OCI-LY1 (cell line): Measurements from ENCODE around the gene PARD3.

Experiments
- H2AFZ ChIP-seq: fragments of 200-600 bp; sonication (generic), shearing (Covaris generic); 2 replicates; pipeline ENCODE4 v1.6.0; 2014; ENCODE audit warnings: antibody characterized with exemption, mild to moderate bottlenecking, low read length
- H3F3A ChIP-seq: fragments of 200-600 bp; sonication (generic), shearing (Covaris generic); 2 replicates; pipeline ENCODE4 v1.6.0; 2014; ENCODE audit warnings: mild to moderate bottlenecking, antibody characterized with exemption, low read length, moderate library complexity; ENCODE audit not compliant: insufficient read depth
- H3K27ac ChIP-seq: fragments of 200-600 bp; sonication (generic); 2 replicates; pipeline ENCODE4 v1.5.1; 2014; ENCODE audit warnings: low read length, mixed run types, mild to moderate bottlenecking, low read depth; ENCODE audit not compliant: poor library complexity, severe bottlenecking
- H3K27me3 ChIP-seq: fragments of 200-600 bp; sonication (generic); 2 replicates; pipeline ENCODE4 v1.6.0; 2014; ENCODE audit warnings: antibody characterized with exemption, mild to moderate bottlenecking, low read length, moderate library complexity; ENCODE audit not compliant: insufficient read depth
- H3K36me3 ChIP-seq: fragments of 200-600 bp; sonication (generic); 2 replicates; pipeline ENCODE4 v1.6.1; 2014; ENCODE audit warnings: mild to moderate bottlenecking, antibody characterized with exemption, low read length, moderate library complexity, mixed read lengths; ENCODE audit not compliant: insufficient read depth
- H3K4me1 ChIP-seq: fragments of 200-600 bp; sonication (generic); 2 replicates; pipeline ENCODE4 v1.5.1; 2014; ENCODE audit warnings: mild to moderate bottlenecking, low read length, moderate library complexity; ENCODE audit not compliant: insufficient read depth, severe bottlenecking
- H3K4me2 ChIP-seq: fragments of 200-600 bp; sonication (generic), shearing (Covaris generic); 2 replicates; pipeline ENCODE4 v1.6.1; 2014; ENCODE audit warnings: low read length
- H3K4me3 ChIP-seq: fragments of 200-600 bp; sonication (generic); 2 replicates; pipeline ENCODE4 v1.5.1; 2014; ENCODE audit warnings: low read length, low read depth, mild to moderate bottlenecking, mixed read lengths; ENCODE audit not compliant: poor library complexity, severe bottlenecking
- H3K79me2 ChIP-seq: fragments of 200-600 bp; shearing (Covaris generic); 2 replicates; pipeline ENCODE4 v1.6.1; 2016; ENCODE audit warnings: mixed run types, low read length, mixed read lengths; ENCODE audit not compliant: insufficient read depth
- H3K9ac ChIP-seq: fragments of 200-600 bp; sonication (generic), shearing (Covaris generic); 2 replicates; pipeline ENCODE4 v1.6.1; 2014; ENCODE audit warnings: mild to moderate bottlenecking, low read length, mixed read lengths
- H3K9me2 ChIP-seq: fragments of 200-600 bp; sonication (generic), shearing (Covaris generic); 2 replicates; pipeline ENCODE4 v1.6.1; 2014; ENCODE audit warnings: low read depth, mild to moderate bottlenecking, low read length, mixed read lengths
- H3K9me3 ChIP-seq: fragments of 200-600 bp; shearing (Covaris generic); 2 replicates; pipeline ENCODE4 v1.6.1; 2014; ENCODE audit warnings: low read length, mixed read lengths
- H4K20me1 ChIP-seq: fragments of 200-600 bp; sonication (generic), shearing (Covaris generic); 2 replicates; pipeline ENCODE4 v1.6.0; 2016; ENCODE audit warnings: mild to moderate bottlenecking, low read length; ENCODE audit not compliant: insufficient read depth
- CTCF ChIP-seq: fragments of 200-600 bp; sonication (generic), shearing (Covaris generic); IDR thresholded peaks from 2 replicates; pipeline ENCODE4 v1.5.1; 2017; ENCODE audit warnings: mild to moderate bottlenecking, antibody characterized with exemption, low read length, moderate library complexity, mixed read lengths
- EZH2 ChIP-seq: fragments of 200-600 bp; sonication (generic), shearing (Covaris generic); IDR thresholded peaks from 2 replicates; pipeline ENCODE4 v1.8.0; 2017; ENCODE audit warnings: borderline replicate concordance, mixed run types, mild to moderate bottlenecking, antibody characterized with exemption, low read length, moderate library complexity, mixed read lengths

PARD3 gene

GRCh38 chr10:34087095-34087418 lies 728.0 kb downstream of the PARD3 start:
- Histone ChIP-seq H3K9me2 (no peaks in the 10 kb centered on the region), H3K27me3 (no peaks in the 10 kb centered on the region), H3K79me2 (no peaks in the 10 kb centered on the region), H3F3A (no peaks in the 10 kb centered on the region), H3K9me3 (no peaks in the 10 kb centered on the region), H4K20me1 (no peaks in the 10 kb centered on the region), H3K4me1 (no peaks in the 10 kb centered on the region), H3K27ac (no peak overlapping the region), H3K9ac (no peak overlapping the region), H3K4me3 (no peak overlapping the region), H2AFZ (no peak overlapping the region), H3K4me2 (no peak overlapping the region), H3K36me3 (no peaks in the 10 kb centered on the region)
- no peak for TF ChIP-seq EZH2
- TF ChIP-seq CTCF, result no peak

GRCh38 chr10:34083567-34083966 lies 731.5 kb downstream of the PARD3 start:
- Histone ChIP-seq H3K79me2 (no peaks in the 10 kb centered on the region), H3K27me3 (no peaks in the 10 kb centered on the region), H3K9ac (no peak overlapping the region), H3K27ac (no peak overlapping the region), H3F3A (no peaks in the 10 kb centered on the region), H3K9me2 (no peaks in the 10 kb centered on the region), H3K4me2 (no peak overlapping the region), H3K4me1 (no peaks in the 10 kb centered on the region), H3K9me3 (no peaks in the 10 kb centered on the region), H2AFZ (no peak overlapping the region), H4K20me1 (no peaks in the 10 kb centered on the region), H3K36me3 (no peaks in the 10 kb centered on the region), H3K4me3 (no peak overlapping the region)
- TF ChIP-seq EZH2, result no peak
- no peak for TF ChIP-seq CTCF

GRCh38 chr10:34081948-34082347 lies 733.1 kb downstream of the PARD3 start:
- no peaks in the 10 kb centered on the region for H3K9me2 ChIP-seq
- no peaks in the 10 kb centered on the region for H4K20me1 ChIP-seq
- H3K79me2 ChIP-seq, result no peaks in the 10 kb centered on the region
- no peaks in the 10 kb centered on the region for H3F3A ChIP-seq
- H3K27ac ChIP-seq, result no peak overlapping the region
- no peaks in the 10 kb centered on the region for H3K9me3 ChIP-seq
- TF ChIP-seq EZH2 (no peak), CTCF (no peak)
- H3K9ac ChIP-seq, result no peak overlapping the region
- no peak overlapping the region for H2AFZ ChIP-seq
- no peaks in the 10 kb centered on the region for H3K4me1 ChIP-seq
- H3K4me2 ChIP-seq, result no peak overlapping the region
- H3K36me3 ChIP-seq, result no peaks in the 10 kb centered on the region
- H3K27me3 ChIP-seq, result no peaks in the 10 kb centered on the region
- H3K4me3 ChIP-seq, result no peak overlapping the region
